Lower leg skin (tissue), 3 donors: ENCODE results near the gene PLEKHG4B.

Source experiments
- POLR2A ChIP-seq, 2 donors: fragments of 450-650 bp; IDR thresholded peaks; one replicate each; pipeline ENCODE4 v1.6.1; 2016 to 2017; ENCODE audit warnings: antibody characterized with exemption in 2 of 2, mild to moderate bottlenecking in 1 of 2, moderate library complexity in 1 of 2
- TF ChIP-seq, protein P1 (sequence below), 3 donors: fragments of 450-650 bp; IDR thresholded peaks; one replicate each; pipeline ENCODE4 v1.5.1; 2016; ENCODE audit warnings: antibody characterized with exemption in 3 of 3, mild to moderate bottlenecking in 3 of 3, moderate library complexity in 2 of 3

DNA sequence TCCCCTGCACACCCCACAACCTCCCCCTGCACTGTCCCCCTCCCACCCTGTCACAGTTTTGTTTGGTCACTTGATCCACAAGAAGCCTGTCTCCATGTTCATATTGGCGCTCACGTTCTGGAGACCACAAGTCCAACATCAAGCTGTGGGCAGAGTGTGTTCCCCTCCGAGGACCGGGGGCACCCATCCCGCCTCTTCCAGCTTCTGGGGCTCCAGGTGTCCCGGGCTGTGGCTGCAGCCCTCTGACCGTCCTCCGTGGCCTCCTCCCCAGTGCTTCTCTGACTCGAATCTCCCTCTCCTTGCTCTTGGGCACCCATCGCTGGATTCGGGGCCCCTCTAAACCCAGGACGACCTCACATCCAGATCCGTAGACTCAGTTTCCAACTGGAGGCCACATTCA, 49.2 kb downstream of the PLEKHG4B start:
- TF ChIP-seq, protein P1, sequence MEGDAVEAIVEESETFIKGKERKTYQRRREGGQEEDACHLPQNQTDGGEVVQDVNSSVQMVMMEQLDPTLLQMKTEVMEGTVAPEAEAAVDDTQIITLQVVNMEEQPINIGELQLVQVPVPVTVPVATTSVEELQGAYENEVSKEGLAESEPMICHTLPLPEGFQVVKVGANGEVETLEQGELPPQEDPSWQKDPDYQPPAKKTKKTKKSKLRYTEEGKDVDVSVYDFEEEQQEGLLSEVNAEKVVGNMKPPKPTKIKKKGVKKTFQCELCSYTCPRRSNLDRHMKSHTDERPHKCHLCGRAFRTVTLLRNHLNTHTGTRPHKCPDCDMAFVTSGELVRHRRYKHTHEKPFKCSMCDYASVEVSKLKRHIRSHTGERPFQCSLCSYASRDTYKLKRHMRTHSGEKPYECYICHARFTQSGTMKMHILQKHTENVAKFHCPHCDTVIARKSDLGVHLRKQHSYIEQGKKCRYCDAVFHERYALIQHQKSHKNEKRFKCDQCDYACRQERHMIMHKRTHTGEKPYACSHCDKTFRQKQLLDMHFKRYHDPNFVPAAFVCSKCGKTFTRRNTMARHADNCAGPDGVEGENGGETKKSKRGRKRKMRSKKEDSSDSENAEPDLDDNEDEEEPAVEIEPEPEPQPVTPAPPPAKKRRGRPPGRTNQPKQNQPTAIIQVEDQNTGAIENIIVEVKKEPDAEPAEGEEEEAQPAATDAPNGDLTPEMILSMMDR (IDR thresholded peaks at IDR 0.05) = no peak
- no peak for TF ChIP-seq POLR2A (IDR thresholded peaks at IDR 0.05)
